Spleen (tissue), 11 donors: ENCODE results near the gene SPEM2. TPM values are rescaled to one million over a fixed set of nuclear protein-coding genes. Genes with fewer than 3 reads are reported as not detected.

ENCODE experiments used
- DNase-seq: peaks from one replicate; pipeline ENCODE4 v3.0.0-alpha.2; 2020
- H3K27ac ChIP-seq, 8 donors: fragments of 200-600 bp; sonication (generic) in 7 of 8; 1 replicate in 4 of 8; 2 replicates in 4 of 8; pipeline versions ENCODE4 v1.5.0 to v1.8.0; 2016 to 2021; ENCODE audit warnings: inconsistent platforms in 4 of 8, mild to moderate bottlenecking in 4 of 8, moderate library complexity in 1 of 8
- H3K27me3 ChIP-seq, 7 donors: fragments of 200-600 bp; sonication (generic) in 6 of 7; replicated peaks in 1 of 7; 1 replicate in 4 of 7; 2 replicates in 3 of 7; pipeline versions ENCODE4 v1.5.0 to v1.8.0; 2016 to 2021; ENCODE audit warnings: inconsistent platforms in 3 of 7, mild to moderate bottlenecking in 1 of 7
- H3K36me3 ChIP-seq, 6 donors: fragments of 200-600 bp; sonication (generic) in 5 of 6; 1 replicate in 4 of 6; 2 replicates in 2 of 6; pipeline versions ENCODE4 v1.5.0 to v1.8.0; 2016 to 2021; ENCODE audit warnings: inconsistent platforms in 2 of 6
- H3K4me1 ChIP-seq, 6 donors: fragments of 200-600 bp; sonication (generic) in 5 of 6; 1 replicate in 3 of 6; 2 replicates in 3 of 6; pipeline versions ENCODE4 v1.5.0 to v1.8.0; 2016 to 2021; ENCODE audit warnings: inconsistent platforms in 3 of 6
- H3K4me3 ChIP-seq, 8 donors: fragments of 200-600 bp; sonication (generic) in 7 of 8; 1 replicate in 4 of 8; 2 replicates in 4 of 8; pipeline versions ENCODE4 v1.5.0 to v1.8.0; 2016 to 2021; ENCODE audit warnings: inconsistent platforms in 4 of 8, mild to moderate bottlenecking in 4 of 8, moderate library complexity in 2 of 8
- H3K9me3 ChIP-seq, 8 donors: fragments of 200-600 bp; sonication (generic) in 7 of 8; 1 replicate in 4 of 8; 2 replicates in 4 of 8; pipeline versions ENCODE4 v1.5.0 to v1.8.0; 2016 to 2021; ENCODE audit warnings: inconsistent platforms in 4 of 8
- CTCF ChIP-seq, 11 experiments: fragments of 200-600 bp in 7 of 11; fragments of 450-650 bp in 4 of 11; sonication (generic) in 4 of 11; IDR thresholded peaks in 8 of 11; conservative IDR thresholded peaks in 3 of 11; 1 replicate in 7 of 11; 2 replicates in 4 of 11; pipeline versions ENCODE4 v1.4.0 to v1.8.0; 2016 to 2021; ENCODE audit warnings: antibody characterized with exemption in 11 of 11, inconsistent platforms in 4 of 11, mild to moderate bottlenecking in 1 of 11
- POLR2A ChIP-seq, 3 donors: fragments of 450-650 bp; IDR thresholded peaks; one replicate each; pipeline ENCODE4 v1.5.1; 2017; ENCODE audit warnings: antibody characterized with exemption in 3 of 3, mild to moderate bottlenecking in 1 of 3
- POLR2AphosphoS5 ChIP-seq, 3 donors: sonication (generic); formaldehyde crosslinking; IDR thresholded peaks; one replicate each; pipeline ENCODE4 v1.5.1; 2017; ENCODE audit warnings: antibody characterized with exemption in 3 of 3
- WGBS, 5 donors: extraction: QIAGEN DNeasy Blood & Tissue Kit in 3 of 5; methylation state at CpG; one replicate each; pipeline versions ENCODE4 v1.1.5 to v1.1.7; 2013 to 2018; 5-methylcytosine and 5-hydroxymethylcytosine counted together
- intact Hi-C: fragments of 100-400 bp; cut with DNase I; formaldehyde crosslinking; loops from one replicate; pipeline ENCODE4 v1.15.0; 2023; ENCODE audit warnings: low total_unique reads
- polyA plus RNA-seq, 3 donors: library from polyadenylated mRNA; stranded (reverse); fragments of 200-250 nt; gene quantifications; one replicate each; pipeline ENCODE4 v1.2.1, GENCODE V29; 2013
- total RNA-seq, 7 donors: library from RNA; depleted of rRNA in 3 of 7; stranded (reverse); fragments of >200 nt in 3 of 7; fragmentation: NEBNext Ultra II Directional in 4 of 7; extraction: Animal tissue kit (Norgen Biotek cat#: 25700) in 4 of 7; gene quantifications; one replicate each; pipeline versions ENCODE4 v1.1.0 to v1.2.1, GENCODE V29; 2016 to 2021
- donor health status: healthy with polysubstance abuse.
- donor health status: DM: no; HTN: no; CAD: no; lungs with moderate emphysema.
- donor health status: DM: no; HTN: no; CAD: no.
- donor health status: Bipolar disorder and iron deficiency.
- donor health status: healthy.
- donor health status: DM: no; HTN: no; CAD: no.
- donor health status: DM: yes; HTN: yes; CAD: no.

The SPEM2 gene
- total and polyA plus RNA-seq, 10 donors: not detected

GRCh38 chr17:7404737-7405349 lies 20.6 kb upstream of the SPEM2 start:
- TF ChIP-seq CTCF (IDR thresholded peaks at IDR 0.05 in 8 of 11, conservative IDR thresholded peaks at IDR 0.05 in 3 of 11) (peak in 3 of 11 experiments; percentile 27 to 30 (median 28)), POLR2A (IDR thresholded peaks at IDR 0.05) (no peak), POLR2AphosphoS5 (IDR thresholded peaks at IDR 0.05) (peak; percentile 27 to 73 (median 58))
- H3K9me3 ChIP-seq: no peaks in the 10 kb centered on the region
- peak overlapping the region; percentile 60 to 91 (median 83) for H3K27ac ChIP-seq
- H3K27me3 ChIP-seq: peaks cover 0 to 30% (median 7%) of the 10 kb centered on the region in 7 donors
- H3K4me1 ChIP-seq: peaks cover 8 to 43% (median 26%) of the 10 kb centered on the region in 6 donors
- no peaks in the 10 kb centered on the region for H3K36me3 ChIP-seq
- H3K4me3 ChIP-seq: peak overlapping the region; percentile 46 to 90 (median 64)
- peak; percentile 92 for DNase-seq
- intact Hi-C loops: no loop called here
- 1% methylated on average over 37 to 65 of the region's 65 CpGs for WGBS, 5 donors

- H3K36me3 ChIP-seq: no peaks in the 10 kb centered on the region
- no peaks in the 10 kb centered on the region for H3K9me3 ChIP-seq
- peak overlapping the region in 7 of 8 donors; percentile 72 to 91 (median 86) for H3K27ac ChIP-seq
- TF ChIP-seq POLR2AphosphoS5 (IDR thresholded peaks at IDR 0.05) (no peak), POLR2A (IDR thresholded peaks at IDR 0.05) (no peak), CTCF (IDR thresholded peaks at IDR 0.05 in 8 of 11, conservative IDR thresholded peaks at IDR 0.05 in 3 of 11) (no peak)
- DNase-seq: no peak
- H3K4me1 ChIP-seq: peaks cover 8 to 43% (median 26%) of the 10 kb centered on the region in 6 donors
- peak overlapping the region; percentile 46 to 90 (median 64) for H3K4me3 ChIP-seq
- WGBS, 5 donors: 20 to 32% (median 21%) methylated on average over 23 to 38 of the region's 38 CpGs
- H3K27me3 ChIP-seq: peaks cover 0 to 30% (median 7%) of the 10 kb centered on the region in 7 donors
- intact Hi-C loops: no loop called here
Observed at GRCh38 chr17:7405350-7406234, 19.8 kb upstream of the SPEM2 start.

GRCh38 chr17:7406235-7406825 lies 19.1 kb upstream of the SPEM2 start:
- no peaks in the 10 kb centered on the region for H3K9me3 ChIP-seq
- no peak for DNase-seq
- no peaks in the 10 kb centered on the region for H3K36me3 ChIP-seq
- intact Hi-C loops: no loop called here
- no peak overlapping the region for H3K27ac ChIP-seq
- WGBS, 5 donors: 67 to 77% (median 72%) methylated on average over 12 of the region's 12 CpGs
- no peak overlapping the region for H3K4me3 ChIP-seq
- H3K27me3 ChIP-seq: peaks cover 0 to 30% (median 7%) of the 10 kb centered on the region in 7 donors
- peaks cover 8 to 43% (median 26%) of the 10 kb centered on the region in 6 donors for H3K4me1 ChIP-seq
- TF ChIP-seq POLR2A (IDR thresholded peaks at IDR 0.05) (no peak), CTCF (IDR thresholded peaks at IDR 0.05 in 8 of 11, conservative IDR thresholded peaks at IDR 0.05 in 3 of 11) (no peak), POLR2AphosphoS5 (IDR thresholded peaks at IDR 0.05) (no peak)
